Erythroblast (primary cell): ENCODE measurements around the gene ISG20L2.

Source experiments
- GATA1 ChIP-seq: IDR thresholded peaks from 2 replicates; pipeline ENCODE4 v1.6.1; 2011; ENCODE audit warnings: low read depth, mild to moderate bottlenecking, control low read depth, low read length, moderate library complexity
- POLR2A ChIP-seq: IDR thresholded peaks from 2 replicates; pipeline ENCODE4 v1.6.1; 2011; ENCODE audit warnings: mild to moderate bottlenecking, low read length

GRCh38 chr1:156740237-156740740 is 11.7 kb upstream of the ISG20L2 start:
- TF ChIP-seq POLR2A (no peak), GATA1 (no peak)
